Measurements from ENCODE around the gene ME3. TPM values are rescaled to one million over a fixed set of nuclear protein-coding genes. Genes with fewer than 3 reads are reported as not detected.

The ME3 gene
- total RNA-seq, 1 donor, result 19.9 TPM

DNA sequence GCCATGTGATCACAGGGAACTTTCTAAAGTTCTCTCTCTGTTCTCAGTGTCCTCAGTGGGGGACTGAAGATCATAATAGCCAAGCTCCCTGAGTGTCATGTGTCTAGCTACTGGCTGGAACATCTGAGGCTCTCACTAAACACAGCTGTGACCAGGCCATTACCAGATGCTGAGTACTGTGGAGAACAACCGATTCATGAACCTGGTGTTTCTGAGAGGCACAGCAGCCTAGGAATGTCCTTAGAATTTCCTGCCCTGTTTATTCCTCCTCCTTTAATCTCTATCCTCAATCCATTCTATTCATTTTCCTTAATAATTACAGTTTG, 93.0 kb downstream of the ME3 start:
- DNase-seq (ENCODE audit: low read depth), result no peak
- H3K4me3 ChIP-seq (ENCODE audit: low read depth, low read length), result no peak overlapping the region
- TF ChIP-seq, protein P1, sequence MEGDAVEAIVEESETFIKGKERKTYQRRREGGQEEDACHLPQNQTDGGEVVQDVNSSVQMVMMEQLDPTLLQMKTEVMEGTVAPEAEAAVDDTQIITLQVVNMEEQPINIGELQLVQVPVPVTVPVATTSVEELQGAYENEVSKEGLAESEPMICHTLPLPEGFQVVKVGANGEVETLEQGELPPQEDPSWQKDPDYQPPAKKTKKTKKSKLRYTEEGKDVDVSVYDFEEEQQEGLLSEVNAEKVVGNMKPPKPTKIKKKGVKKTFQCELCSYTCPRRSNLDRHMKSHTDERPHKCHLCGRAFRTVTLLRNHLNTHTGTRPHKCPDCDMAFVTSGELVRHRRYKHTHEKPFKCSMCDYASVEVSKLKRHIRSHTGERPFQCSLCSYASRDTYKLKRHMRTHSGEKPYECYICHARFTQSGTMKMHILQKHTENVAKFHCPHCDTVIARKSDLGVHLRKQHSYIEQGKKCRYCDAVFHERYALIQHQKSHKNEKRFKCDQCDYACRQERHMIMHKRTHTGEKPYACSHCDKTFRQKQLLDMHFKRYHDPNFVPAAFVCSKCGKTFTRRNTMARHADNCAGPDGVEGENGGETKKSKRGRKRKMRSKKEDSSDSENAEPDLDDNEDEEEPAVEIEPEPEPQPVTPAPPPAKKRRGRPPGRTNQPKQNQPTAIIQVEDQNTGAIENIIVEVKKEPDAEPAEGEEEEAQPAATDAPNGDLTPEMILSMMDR (IDR thresholded peaks at IDR 0.05; ENCODE audit: insufficient read depth, low read depth, low read length), result no peak

DNA sequence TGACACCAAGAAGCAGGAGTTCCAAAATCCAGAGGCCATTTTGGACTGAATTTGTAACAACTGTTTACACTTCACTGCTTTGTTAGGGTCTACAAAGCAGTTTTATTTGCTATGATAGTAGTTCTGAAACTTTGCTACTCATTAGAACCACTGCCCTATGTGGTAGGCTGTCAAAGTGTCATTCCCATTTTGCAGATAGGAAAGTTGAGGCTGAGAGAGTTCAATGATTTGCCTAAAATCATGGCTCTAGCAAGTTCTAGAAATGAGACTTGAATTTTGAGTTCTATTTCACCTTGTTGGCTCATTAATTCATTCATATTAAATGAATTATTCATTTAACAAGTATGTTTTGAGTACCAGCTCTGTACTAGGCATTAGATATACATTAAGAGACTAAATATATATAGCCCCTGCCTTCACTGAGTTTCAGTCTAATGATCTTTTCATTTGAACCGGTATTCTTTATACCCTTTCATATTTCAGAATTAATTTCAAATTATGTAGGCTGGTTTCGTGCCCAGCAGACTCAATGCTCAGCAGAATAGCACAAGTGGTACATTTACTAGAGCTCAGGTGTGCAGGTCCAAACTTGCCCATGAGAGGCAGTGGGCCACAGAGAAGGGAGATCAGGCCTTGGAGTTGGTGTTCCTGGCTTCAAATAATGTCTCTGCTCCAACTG, 93.5 kb downstream of the ME3 start:
- TF ChIP-seq, protein P1 (IDR thresholded peaks at IDR 0.05; ENCODE audit: insufficient read depth, low read depth, low read length), result no peak
- H3K4me3 ChIP-seq (ENCODE audit: low read depth, low read length), result no peak overlapping the region
- DNase-seq (ENCODE audit: low read depth), result no peak

DNA sequence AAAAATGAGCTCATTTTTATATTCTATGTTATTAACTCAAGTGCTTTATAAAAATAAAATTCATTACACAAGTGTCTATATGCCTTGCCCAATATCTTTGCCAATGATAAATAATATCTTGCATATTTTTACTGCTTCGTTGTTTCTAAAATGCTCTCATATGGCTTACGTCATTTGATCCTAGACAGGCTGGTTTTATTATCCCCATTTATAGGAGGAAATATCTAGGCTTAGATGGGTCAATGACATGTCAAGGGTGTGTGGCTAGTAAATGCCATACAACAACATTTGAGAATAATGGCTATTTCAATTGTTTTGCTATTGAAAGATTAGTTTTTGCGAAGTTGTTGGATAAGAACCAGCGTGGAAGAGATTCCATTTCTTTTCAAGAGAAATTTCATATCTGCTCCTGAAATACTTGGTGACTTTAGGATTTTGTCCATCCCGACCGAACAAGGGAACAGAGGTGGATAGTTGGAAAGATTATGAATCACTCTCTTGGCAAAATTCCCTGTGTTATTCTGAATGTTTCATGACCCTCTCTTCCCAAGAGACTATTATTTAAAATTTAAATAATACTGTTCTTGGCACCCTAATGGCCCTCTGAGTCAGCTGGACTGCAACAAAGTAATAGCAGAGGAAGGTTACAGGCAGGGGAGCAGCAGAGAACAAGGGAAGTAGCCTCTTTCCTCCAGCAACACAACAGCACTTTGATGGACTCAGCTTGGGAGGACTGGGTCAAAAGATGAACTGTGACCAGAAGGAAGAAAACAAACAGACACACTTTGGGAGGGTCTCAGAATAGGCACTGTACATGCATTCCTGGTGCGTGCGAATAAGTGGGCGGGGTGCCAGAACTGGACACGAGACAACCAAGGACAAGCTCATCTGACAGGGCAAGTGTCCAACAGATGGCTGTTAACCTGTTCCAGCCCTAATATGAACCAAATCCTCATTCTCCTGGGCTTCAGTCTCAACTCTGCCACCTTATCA, 94.5 kb downstream of the ME3 start:
- TF ChIP-seq, protein P1 (IDR thresholded peaks at IDR 0.05; ENCODE audit: insufficient read depth, low read depth, low read length), result no peak
- DNase-seq (ENCODE audit: low read depth), result peak; percentile 84
- H3K4me3 ChIP-seq (ENCODE audit: low read depth, low read length), result no peak overlapping the region

GRCh38 chr11:86576946-86577624, 95.3 kb downstream of the ME3 start:
- H3K4me3 ChIP-seq (ENCODE audit: low read depth, low read length), result no peak overlapping the region
- TF ChIP-seq, protein P1 (IDR thresholded peaks at IDR 0.05; ENCODE audit: insufficient read depth, low read depth, low read length), result no peak
- DNase-seq (ENCODE audit: low read depth), result no peak

DNA sequence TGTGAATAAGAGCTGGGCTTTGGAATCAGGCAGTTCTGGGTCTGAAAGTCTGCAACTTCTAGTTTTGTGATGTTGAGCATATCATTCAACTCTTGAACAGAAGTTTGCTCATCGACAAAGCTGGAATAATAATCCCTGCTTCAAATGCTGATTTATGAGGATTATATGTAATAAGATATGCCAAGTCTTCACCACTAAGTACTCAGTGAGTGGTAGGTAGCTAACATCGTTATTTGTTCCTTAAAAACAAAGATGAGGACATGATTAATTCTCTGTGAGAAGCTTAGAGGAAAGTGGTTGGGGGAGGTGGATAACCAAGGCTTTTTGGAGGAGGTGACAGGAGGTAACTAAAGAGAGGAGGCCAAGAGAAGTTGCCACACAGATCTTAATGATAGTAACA, 96.5 kb downstream of the ME3 start:
- TF ChIP-seq, protein P1 (IDR thresholded peaks at IDR 0.05; ENCODE audit: insufficient read depth, low read depth, low read length), result no peak
- no peak for DNase-seq (ENCODE audit: low read depth)
- no peak overlapping the region for H3K4me3 ChIP-seq (ENCODE audit: low read depth, low read length)

DNA sequence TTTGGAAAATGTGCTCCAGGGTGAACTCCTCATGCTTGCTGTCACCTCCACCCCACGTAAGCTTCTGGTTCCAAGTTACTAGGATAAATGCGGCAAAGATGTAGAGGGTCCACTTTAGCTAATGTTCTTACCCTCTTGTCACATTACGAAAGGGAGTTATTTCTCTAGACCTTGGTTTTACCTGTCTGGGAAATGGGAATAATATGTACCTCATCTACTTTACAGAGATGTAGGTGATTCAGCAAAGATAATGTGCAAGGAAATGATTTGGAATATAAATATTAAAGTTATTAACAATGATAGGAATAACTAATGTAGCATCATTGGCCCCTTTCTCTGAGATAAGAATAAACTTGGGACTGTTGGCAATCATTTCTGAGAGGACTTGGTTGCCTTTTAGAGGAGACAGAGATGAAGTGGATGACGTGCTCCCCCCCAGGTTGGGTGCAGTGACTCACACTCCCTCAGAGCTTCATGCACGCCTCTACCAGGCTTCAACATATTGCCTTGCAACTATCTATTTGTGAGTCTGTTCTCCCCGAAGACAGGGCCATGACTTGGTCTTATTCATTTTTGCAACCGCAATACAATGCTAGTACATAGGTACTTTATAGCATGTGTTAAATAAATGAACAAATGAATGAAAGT, 97.1 kb downstream of the ME3 start:
- TF ChIP-seq, protein P1 (IDR thresholded peaks at IDR 0.05; ENCODE audit: insufficient read depth, low read depth, low read length), result no peak

More for the DNA sequence above, 97.1 kb downstream of the ME3 start:
- no peak for DNase-seq (ENCODE audit: low read depth)
- no peak overlapping the region for H3K4me3 ChIP-seq (ENCODE audit: low read depth, low read length)
